NCI-H2171 treated with DMSO at 0.1 percent for 48 hours (cell line): ENCODE data around the gene KIAA1549.
A peak's percentile ranks its signal among the peaks of the same experiment; 100 is the strongest.
"Not testable (repeated sequence)": the region's sequence is repeated elsewhere in the genome, so short reads cannot be mapped to it uniquely, and the experiment has no call there.

Experiments
- DNase-seq: peaks from one replicate; lab custom pipeline; 2025; lab: John Stamatoyannopoulos, UW

KIAA1549 gene

GRCh38 chr7:138944592-138944991 is 36.6 kb downstream of the KIAA1549 start:
- DNase-seq: no peak

- DNase-seq: no peak
Observed at GRCh38 chr7:138943061-138943460, 38.1 kb downstream of the KIAA1549 start.

GRCh38 chr7:138941545-138941944 is 39.6 kb downstream of the KIAA1549 start:
- no peak for DNase-seq

- not testable (repeated sequence) for DNase-seq
Observed at GRCh38 chr7:138940602-138941001, 40.6 kb downstream of the KIAA1549 start.

GRCh38 chr7:138937484-138937883 is 43.7 kb downstream of the KIAA1549 start:
- DNase-seq: no peak

GRCh38 chr7:138935465-138936011 is 45.7 kb downstream of the KIAA1549 start:
- DNase-seq: peak; percentile 96

GRCh38 chr7:138934861-138935260 is 46.3 kb downstream of the KIAA1549 start:
- peak; percentile 36 for DNase-seq

GRCh38 chr7:138934367-138934766 is 46.8 kb downstream of the KIAA1549 start:
- peak; percentile 60 for DNase-seq

- no peak for DNase-seq
Observed at GRCh38 chr7:138932870-138933269, 48.3 kb downstream of the KIAA1549 start.

GRCh38 chr7:138932427-138932826 is 48.8 kb downstream of the KIAA1549 start:
- DNase-seq: no peak

GRCh38 chr7:138929969-138930368 is 51.2 kb downstream of the KIAA1549 start:
- DNase-seq: no peak

GRCh38 chr7:138926241-138926612 is 55.0 kb downstream of the KIAA1549 start:
- peak; percentile 36 for DNase-seq

GRCh38 chr7:138924501-138925225 is 56.5 kb downstream of the KIAA1549 start:
- peak; percentile 90 for DNase-seq

- DNase-seq: no peak
Observed at GRCh38 chr7:138921277-138921676, 59.9 kb downstream of the KIAA1549 start.

- no peak for DNase-seq
Observed at GRCh38 chr7:138919911-138920310, 61.3 kb downstream of the KIAA1549 start.

GRCh38 chr7:138919216-138919615 is 62.0 kb downstream of the KIAA1549 start:
- DNase-seq: no peak

- DNase-seq: no peak
Observed at GRCh38 chr7:138918756-138919155, 62.4 kb downstream of the KIAA1549 start.

GRCh38 chr7:138918176-138918575 is 63.0 kb downstream of the KIAA1549 start:
- no peak for DNase-seq

- no peak for DNase-seq
Observed at GRCh38 chr7:138917771-138918170, 63.4 kb downstream of the KIAA1549 start.

GRCh38 chr7:138916731-138917130 is 64.5 kb downstream of the KIAA1549 start:
- DNase-seq: no peak

GRCh38 chr7:138916275-138916674 is 64.9 kb downstream of the KIAA1549 start:
- DNase-seq: no peak

- no peak for DNase-seq
Observed at GRCh38 chr7:138913783-138914182, 67.4 kb downstream of the KIAA1549 start.

GRCh38 chr7:138911007-138911406 is 70.2 kb downstream of the KIAA1549 start:
- no peak for DNase-seq

- no peak for DNase-seq
Observed at GRCh38 chr7:138907850-138908249, 73.3 kb downstream of the KIAA1549 start.
